GM21717 (cell line): ENCODE data around the gene SFTPB.
"Not testable (repeated sequence)": the region's sequence is repeated elsewhere in the genome, so short reads cannot be mapped to it uniquely, and the experiment has no call there.

ENCODE experiments used
- ATAC-seq: cut with Tn5 transposase; IDR thresholded peaks from one replicate; pipeline ENCODE4 v1.9.1; 2021; ENCODE audit warnings: mild to moderate bottlenecking, moderate library complexity; ENCODE audit not compliant: unreplicated experiment

SFTPB gene

DNA sequence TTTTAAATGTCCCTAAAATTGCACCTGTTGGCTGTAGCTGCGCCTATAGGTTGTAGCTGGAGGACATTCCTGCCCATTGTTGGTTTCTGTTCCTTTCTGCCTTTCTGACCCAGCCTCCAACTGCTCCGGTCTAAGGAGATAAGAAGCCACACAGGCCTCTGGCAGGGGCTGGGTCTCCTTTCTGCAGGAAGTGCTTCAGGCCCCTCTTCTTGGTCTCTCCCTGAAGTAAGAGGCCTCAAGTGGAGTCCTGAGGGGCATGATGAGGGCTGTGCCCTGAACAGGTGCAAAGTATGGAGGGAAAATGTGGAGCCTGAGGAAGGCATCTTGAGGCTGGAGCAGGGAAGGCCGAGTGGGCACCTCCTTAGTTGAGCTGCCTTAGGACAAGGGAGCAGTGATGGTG lies 10.4 kb upstream of the SFTPB start:
- no peak for ATAC-seq

DNA sequence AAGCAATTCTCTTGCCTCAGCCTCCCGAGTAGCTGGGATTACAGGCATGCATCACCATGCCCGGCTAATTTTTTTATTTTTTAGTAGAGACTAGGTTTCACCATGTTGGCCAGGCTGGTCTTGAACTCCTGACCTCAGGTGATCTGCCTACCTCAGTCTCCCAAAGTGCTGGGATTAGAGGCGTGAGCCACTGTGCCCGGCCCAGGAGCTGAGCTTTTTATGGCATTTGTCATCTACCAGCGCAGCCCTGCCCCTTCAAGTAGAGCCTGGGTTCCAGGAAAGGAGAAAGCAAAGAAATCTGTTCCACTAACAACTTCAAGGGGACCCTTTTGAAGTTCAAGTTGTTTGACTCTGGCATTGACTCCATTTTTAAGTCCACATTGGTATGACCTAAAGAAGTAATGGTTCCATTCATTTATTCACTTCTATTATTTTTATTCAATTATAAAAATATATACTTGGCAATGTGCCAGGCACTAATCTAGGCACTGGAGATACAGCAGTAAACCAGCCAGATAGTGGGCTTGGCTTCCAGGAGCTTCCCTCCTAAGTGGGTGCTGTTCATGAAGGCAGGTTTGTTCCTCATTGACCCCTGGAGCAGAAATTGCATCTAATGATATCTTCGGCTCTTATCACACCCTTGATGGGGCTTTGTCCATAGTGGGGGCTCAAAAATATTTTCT lies 8.0 kb upstream of the SFTPB start:
- ATAC-seq: no peak

DNA sequence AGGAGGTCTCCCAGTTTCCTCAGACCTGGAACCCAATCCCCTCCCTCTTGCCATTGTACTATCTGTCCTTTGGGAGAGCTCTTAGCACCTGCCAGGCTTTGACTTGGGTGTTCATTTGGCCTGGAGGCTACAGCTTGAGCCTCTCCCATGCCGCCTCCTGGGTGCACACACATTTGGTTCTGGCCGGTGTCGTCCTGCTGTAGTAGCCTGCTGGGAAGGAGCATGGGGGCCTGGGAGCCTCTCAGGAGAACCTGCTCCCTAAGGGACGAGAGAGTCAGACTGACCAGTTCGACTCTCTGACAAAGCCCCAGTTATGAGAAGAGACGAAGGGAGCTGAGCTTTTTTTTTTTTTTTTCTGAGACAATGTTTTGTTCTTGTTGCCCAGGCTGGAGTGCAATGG lies 7.4 kb upstream of the SFTPB start:
- ATAC-seq: no peak

DNA sequence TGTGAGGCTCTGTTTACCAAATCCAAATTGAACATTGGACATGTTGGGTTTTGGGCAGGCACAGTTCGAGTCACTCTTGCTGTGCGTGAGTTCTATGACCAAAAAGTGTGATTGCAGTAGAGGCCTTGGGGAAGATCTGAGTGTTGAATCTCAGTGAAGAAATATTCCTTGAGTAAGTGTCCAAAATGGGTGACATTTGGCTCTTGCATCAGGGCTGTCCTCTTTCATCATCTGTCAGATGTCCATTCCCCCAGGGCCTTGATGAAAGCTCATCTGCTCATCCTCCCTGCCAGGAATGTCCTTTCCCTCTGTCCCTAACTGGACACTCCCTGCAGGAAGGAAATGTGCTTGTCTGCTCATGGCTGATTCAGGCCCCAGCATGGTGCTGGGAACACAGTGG lies 6.4 kb upstream of the SFTPB start:
- ATAC-seq: no peak

DNA sequence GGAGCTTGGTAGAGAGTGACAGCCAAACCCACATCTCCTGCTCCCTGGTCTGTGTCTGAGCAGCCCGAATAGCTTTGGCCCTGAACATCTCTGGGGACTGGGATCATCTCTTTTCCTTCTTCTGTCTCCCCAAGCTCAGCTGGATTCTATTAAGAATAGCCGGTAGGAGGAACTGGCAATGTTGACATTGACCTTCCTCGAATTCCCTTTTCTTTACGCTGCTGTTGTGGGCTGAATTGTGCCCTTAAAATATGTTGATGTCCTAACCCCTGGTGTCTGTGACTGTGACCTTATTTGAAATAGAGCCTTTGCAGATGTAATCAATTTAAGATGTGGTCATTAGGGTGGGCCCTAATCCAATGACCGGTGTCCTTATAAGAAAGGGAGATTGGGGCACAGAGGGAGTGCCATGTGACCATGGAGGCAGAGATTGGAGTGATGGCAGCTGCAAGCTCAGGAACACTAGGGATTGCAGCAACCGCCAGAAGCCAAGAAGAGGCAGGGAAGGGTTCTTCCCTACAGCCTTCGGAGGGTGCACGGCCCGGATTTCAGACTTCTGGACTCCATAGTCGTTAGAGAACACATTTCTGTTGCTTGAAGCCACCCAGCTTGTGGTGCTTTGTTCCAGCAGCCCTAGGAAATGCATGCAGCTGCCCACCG lies 5.8 kb upstream of the SFTPB start:
- no peak for ATAC-seq

DNA sequence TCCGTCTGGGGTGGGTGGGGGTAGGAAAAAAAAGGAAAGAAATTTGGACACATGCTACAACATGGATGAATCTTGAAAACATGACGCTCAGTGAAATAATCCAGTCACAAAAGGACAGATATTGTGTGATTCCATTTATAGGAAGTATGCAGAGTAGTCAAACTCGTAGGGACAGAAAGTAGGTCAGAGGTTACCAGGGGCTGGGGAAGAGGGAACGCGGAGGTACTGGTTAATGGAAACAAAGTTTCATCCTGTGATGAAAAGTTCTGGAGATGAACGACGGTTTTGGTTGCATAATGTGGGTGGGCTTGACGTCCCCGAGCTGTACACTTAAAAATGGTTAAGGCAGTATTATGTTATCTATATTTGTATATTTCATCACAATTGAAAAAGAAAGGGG lies 4.5 kb upstream of the SFTPB start:
- ATAC-seq: no peak

DNA sequence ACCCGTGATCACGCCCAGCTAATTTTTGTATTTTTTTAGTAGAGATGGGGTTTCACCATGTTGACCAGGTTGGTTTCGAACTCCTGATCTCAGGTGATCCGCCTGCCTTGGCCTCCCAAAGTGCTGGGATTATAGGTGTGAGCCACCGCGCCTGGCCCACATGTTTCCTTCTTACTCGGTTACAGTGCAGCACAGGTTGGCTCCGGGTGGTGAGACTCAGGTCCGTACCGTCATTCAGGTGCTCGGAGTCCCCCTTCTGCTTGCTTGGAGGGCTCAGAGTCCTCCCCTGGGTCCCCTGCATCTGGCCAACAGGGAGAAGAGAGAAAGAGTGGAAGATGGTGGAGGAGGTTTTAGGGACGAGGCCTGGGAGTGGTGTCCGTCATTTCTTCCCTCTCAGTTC lies 2.4 kb upstream of the SFTPB start:
- ATAC-seq: not testable (repeated sequence)

DNA sequence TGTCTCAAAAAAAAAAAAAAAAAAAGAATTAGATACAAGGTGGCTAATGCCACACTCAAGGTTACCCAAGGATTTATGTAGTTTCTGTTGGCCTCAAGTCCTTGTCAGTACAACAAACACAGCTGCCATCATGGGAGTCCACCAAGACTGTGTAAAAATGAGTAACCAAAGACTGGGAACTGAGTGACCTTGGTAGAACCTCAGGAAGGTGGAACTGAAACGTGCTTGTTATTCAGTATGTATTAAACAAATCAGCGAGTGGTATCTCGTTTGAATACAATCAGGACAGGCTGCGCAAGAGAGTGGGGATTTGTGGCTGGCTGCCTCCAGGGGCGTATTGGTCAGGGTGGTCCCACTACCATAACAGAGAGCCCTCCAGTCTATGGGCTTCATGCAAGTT lies 1.6 kb upstream of the SFTPB start:
- peak; percentile 59 for ATAC-seq

DNA sequence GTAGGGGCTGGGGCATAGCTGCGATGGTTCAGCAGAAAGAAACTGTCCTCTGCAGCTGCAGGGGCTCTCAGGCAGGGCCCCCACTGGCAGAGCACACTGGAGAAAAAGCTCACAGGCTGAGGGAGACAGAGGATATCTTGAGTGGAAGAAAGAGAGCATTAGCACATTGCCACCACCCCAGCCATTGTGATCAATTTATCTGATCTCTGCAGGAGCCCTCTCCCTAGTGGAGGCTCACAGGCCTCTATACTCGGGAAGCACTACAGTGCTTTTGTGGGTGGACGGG lies 801 bp upstream of the SFTPB start:
- ATAC-seq: no peak

DNA sequence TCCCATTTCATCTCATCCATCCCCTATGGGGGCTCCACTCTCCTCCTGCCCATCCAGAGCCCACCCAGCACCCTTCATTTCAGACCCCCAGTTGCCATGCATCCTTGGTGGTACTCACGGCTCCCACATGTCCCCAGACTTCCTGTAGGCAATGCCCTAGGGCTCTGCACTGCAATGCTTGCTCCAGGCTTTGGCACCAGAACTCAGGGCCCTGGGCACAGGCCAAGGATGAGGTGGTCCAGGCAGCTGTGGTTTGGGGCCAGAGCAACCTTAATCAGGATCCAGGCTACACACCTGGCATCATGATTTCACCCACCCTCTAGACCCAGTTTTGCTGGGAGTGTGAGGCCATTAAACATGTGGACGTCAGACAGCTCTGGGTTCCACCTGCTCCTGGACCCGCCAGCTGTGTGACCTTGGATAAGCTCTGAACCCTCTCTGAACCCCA lies 414 bp downstream of the SFTPB start:
- ATAC-seq: no peak

DNA sequence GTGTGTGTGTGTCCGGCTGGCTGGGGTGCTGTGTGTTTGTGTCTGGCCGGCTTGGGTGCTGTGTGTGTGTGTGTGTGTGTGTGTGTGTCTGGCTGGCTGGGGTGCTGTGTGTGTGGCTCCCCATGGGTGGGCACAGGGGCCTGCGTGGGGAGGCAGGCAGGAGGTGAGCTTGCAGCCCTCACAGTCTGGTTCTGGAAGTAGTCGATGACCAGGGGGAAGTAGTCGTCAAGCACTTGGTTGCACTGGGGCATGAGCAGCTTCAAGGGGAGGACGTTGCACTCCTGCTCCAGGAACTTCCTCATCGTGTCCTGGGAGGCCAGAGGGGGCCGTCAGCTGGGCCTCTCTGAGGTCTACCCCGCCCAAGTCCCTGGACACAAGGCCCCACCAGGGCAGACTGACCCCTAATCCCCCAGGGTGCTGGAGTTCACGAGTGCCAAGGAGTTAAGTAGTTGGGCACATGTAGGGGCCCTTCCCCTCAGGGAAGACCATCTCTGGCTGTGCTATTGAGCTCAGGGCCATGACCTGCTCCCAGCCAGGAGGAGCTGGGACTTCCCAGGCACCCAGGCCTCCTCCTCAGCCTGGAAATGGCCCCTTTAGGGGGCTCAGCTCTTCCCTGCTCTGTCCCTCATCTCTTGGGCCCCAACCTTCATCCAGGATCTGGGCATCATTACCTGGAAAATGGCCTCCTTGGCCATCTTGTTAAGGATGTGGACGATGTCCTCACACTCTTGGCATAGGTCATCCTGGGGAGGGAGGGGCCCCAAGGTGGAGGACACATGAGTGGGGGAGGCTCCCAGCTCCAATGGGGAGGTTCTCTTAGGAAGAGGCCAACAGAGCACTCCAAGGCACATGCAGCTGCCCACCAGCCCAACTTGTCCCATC lies 1.3 kb downstream of the SFTPB start:
- no peak for ATAC-seq

DNA sequence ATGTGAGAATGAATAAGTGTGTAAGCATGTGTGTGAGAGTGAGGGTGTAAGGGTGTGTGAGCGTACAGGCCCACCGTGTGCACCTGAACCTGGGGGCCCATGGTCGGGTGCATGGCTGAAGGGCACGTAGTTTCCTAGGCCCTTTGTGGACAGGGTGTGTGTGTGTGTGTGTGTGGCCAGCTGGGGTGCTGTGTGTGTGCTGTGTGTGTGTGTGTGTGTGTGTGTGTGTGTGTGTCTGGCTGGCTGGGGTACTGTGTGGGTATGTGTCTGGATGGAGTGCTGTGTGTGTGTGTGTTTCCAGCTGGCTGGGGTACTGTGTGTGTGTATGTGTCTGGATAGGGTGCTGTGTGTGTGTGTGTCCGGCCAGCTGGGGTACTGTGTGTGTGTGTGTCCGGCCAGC lies 2.0 kb downstream of the SFTPB start:
- no peak for ATAC-seq

DNA sequence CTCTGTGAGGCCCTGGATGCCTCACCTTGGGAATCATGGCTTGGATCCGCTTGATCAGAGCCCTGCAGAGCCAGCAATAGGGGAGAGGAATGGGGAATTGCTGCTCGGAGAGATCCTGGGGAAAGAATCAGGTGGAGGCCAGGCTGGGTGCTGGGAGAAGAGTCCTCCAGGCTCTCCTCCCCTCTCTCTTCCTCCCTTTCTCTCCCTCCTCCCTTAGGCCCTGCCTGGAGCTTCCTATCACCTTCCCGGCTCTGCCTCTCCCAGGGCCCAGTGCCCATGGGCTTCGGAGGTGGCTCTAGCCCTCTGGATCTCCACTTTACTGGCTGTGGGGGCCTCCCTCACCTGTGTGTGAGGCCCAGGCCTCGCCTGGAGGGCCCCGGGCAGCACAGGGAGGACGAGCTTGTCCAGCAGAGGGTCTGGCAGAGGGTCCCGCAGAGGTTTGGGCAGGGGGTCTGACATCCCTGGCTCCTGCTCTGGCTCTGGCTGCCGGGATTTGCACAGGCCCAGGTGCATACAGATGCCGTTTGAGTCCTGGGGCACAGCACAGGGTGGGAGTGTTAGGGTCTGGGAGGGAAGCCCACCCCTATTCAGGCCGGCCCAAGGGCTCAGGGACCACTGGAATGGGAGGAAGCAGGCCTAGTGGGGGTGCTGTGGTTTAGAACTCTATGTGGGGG lies 2.6 kb downstream of the SFTPB start:
- ATAC-seq: no peak

DNA sequence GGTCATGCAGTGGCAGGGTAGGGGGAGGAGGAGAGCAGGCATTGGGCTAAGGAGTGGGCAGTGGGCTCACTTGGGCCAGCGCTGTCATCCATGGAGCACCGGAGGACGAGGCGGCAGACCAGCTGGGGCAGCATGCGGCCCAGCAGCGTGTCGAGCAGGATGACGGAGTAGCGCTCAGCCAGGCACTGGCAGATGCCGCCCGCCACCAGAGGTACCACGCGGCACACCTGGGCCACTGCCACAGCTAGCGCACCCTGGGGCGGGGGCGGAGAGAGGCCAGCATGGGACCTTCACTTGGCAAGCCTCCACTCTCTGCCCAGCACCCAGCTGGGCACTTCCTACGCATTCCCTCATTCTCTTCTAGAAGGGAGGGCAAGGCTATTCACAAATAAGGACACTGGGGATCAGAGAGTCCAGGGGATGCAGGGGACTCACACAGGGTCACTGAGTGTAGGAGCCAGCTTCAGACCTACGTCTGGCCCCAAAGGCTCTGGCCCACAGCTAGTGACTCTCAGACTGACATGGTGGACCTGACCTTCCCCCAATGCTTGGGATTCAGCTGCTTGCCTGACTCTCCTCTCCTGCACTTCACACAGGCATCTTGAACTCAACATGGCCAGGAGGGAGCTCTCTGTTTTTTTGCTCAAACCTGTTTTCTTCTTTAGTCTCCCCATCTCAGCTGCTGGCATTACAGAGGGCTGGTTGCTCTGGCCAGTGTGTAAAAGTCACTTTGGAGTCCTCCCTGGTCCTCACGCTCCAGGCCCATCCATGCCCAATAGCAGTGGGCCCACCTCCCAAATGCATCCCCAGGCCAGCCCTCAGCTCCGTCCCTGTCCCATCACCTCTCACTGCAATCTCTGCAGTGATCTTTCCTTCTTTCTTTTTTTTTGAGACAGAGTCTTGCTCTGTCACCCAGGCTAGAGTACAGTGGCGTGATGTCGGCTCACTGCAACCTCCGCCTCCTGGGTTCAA lies 4.1 kb downstream of the SFTPB start:
- ATAC-seq: no peak

DNA sequence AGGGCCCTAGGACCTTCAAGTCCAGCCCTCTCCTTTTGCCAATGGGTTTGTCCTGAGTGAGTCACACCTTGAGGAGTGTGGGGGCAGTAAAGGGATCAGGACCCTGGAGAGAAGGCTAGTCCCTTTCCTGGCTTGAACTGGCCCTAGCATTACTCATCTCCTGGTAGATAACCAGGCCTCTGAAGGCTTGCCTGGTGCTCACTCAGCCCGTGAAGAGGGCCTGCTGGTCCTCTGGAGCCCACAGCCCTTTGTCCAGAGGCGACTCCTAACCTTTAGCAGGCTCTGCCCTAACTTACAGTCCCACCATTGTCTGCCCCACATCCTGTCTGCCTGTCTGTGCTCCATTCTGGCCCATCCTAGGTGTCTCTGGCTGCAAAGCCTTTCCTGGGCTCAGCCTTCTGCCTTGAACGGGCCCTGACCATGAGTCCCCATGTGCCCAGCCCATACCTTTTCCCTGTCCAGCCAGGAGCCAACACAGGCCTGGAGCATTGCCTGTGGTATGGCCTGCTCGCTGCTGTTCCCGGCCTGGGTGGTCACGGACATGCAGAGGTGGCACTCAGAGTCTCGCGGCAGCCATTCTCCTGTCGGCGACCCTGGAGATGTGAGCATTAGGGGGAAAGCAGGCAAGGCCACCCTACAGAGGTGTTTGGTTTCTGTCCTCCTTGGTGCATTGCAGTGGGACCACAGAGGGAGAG lies 5.0 kb downstream of the SFTPB start:
- ATAC-seq: no peak

DNA sequence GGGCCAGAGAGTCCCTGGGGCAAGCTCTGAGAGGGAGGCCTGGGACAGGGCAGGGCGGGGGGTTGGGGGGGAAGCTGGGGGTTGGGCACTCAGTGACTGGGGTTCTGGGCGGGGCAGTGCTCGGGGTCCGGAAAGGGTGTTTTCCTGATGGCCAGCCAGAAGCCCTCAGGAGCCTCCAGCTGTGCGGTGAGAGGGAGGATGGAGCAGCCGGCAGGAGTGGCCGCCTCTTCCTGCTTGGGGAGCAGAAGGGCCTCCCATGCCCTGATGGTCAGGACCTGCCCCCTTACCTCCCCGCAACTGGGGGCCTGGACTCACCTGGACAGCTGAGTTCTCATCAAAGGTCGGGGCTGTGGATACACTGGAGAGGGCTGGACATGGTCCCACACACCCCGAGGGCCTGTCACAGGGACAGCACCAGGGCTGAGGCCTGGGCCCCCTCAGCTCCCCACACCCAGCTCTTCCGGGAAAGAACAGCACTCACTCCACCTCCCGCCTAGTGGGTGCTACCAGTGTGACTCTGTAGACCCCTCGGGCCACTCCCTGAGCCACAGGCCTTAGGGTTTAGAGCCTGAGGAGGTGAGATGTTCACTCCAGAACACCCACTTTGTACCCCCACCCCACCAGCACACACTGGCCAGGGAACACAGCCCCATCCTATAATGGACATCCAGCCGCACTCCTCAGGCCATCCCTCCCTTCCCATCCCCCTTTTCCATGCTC lies 6.7 kb downstream of the SFTPB start:
- ATAC-seq: no peak

DNA sequence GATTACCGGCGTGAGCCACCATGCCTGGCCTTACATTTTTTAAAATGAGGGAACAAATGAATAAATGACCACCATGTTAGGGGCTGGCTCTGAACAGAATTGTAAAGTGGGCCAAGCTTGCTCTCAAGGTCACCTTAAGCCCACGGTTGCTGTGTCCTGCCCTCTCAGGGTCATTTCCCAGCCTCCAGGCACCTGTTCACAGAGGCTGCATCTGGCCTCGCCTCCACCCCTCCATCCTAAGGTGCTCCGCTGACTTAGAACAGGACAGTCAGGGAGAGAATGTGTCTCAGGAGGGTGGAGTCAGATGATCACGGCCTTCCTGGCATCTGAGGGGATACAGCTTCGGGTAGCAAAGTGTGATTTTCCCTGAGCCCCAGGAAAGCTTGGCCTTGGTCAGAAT lies 7.3 kb downstream of the SFTPB start:
- no peak for ATAC-seq

DNA sequence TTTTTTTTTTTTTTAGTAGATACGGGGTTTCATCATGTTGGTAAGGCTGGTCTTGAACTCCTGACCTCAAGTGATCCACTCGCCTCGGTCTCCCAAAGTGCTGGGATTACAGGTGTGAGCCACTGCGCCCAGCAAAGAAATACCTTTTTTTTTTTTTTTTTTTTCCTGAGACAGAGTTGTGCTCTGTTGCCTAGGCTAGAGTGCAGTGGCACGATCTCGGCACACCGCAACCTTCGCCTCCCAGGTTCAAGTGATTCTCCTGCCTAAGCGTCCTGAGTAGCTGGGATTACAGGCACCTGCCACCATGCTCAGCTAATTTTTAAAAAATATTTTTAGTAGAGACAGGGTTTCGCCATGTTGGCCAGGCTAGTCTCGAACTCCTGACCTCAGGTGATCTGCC lies 7.7 kb downstream of the SFTPB start:
- not testable (repeated sequence) for ATAC-seq

DNA sequence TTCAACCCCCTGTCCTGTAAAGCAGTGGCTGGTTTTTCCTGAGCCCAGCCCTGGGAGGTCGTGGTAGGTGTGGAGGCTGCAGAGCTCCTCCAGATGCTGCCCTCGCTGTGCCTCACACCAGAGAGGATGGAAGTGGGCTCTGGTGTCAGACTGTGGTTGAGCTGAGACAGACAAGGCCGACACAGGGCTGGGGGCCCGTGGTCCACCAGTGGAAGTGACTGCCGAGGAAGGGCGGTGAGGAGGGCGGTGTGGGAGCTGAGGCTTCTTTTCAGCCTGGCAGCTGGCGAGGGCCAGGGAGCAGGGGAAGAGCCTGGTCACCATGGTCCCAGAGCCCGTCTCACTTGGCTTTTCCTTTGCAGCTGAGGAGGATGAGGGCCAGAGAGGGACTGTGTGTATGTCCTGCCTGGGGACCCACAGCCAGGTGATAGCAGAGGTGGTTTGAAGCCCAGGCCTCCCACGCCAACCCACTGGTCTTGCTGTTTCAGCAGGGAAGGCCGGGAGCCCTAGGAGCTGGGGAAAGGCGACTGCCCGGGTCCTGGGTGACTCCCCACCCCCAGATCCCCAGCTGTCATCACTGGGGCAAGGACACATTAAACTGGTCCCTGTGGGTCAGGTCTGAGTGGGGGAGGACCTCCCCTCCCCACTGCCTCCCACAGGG lies 8.5 kb downstream of the SFTPB start:
- ATAC-seq: no peak
